Measurements from ENCODE around the gene PTPN11. TPM values are rescaled to one million over a fixed set of nuclear protein-coding genes. Genes with fewer than 3 reads are reported as not detected.

Gene PTPN11
- total RNA-seq, 1 experiment from 2014 or later, result 121 TPM

GRCh38 chr12:112525426-112525809, 106.7 kb downstream of the PTPN11 start:
- no peaks in the 10 kb centered on the region for H3F3A ChIP-seq (ENCODE audit: low read length, unreplicated experiment)
- ChIA-PET POLR2A (ENCODE audit: unreplicated experiment) (no interaction called here), CTCF (no interaction called here)
- TF ChIP-seq EZH2 (IDR thresholded peaks at IDR 0.05; ENCODE audit: low read length, unreplicated experiment), result no peak
- no peak for TF ChIP-seq CTCF (conservative IDR thresholded peaks at IDR 0.05; ENCODE audit: low read depth, low read length)
- TF ChIP-seq EZH2phosphoT487 (IDR thresholded peaks at IDR 0.05; ENCODE audit: borderline replicate concordance, low read length), result no peak
- H3K9me2 ChIP-seq (replicated peaks; ENCODE audit: low read length), result no peaks in the 10 kb centered on the region
- H4K20me1 ChIP-seq (ENCODE audit: low read length), result no peaks in the 10 kb centered on the region
- peaks cover 10% of the 10 kb centered on the region for H3K4me1 ChIP-seq (ENCODE audit: insufficient read depth, low read length)
- no peaks in the 10 kb centered on the region for H3K9me3 ChIP-seq (ENCODE audit: low read length)
- no peak overlapping the region for H3K27ac ChIP-seq (ENCODE audit: low read length)
- H2AFZ ChIP-seq (ENCODE audit: low read length), result no peak overlapping the region
- intact Hi-C loops (cut with micrococcal nuclease), result no loop called here
- no peak overlapping the region for H3K4me3 ChIP-seq (ENCODE audit: low read length)
- H3K36me3 ChIP-seq (ENCODE audit: low read depth, low read length), result no peaks in the 10 kb centered on the region
- H3K9ac ChIP-seq (ENCODE audit: low read length), result no peak overlapping the region
- DNase-seq (no peak), ATAC-seq (no peak)
- H3K27me3 ChIP-seq (ENCODE audit: low read length), result no peaks in the 10 kb centered on the region
- BruUV-seq (replicated peaks), result no TSS peak
- no peaks in the 10 kb centered on the region for H3K79me2 ChIP-seq (ENCODE audit: low read length)
- no peak overlapping the region for H3K4me2 ChIP-seq (ENCODE audit: low read length)

- no peak overlapping the region for H3K4me2 ChIP-seq (ENCODE audit: low read length)
- H3K27ac ChIP-seq (ENCODE audit: low read length), result no peak overlapping the region
- CTCF ChIA-PET, result no interaction called here
- TF ChIP-seq CTCF (conservative IDR thresholded peaks at IDR 0.05; ENCODE audit: low read depth, low read length) (no peak), EZH2phosphoT487 (IDR thresholded peaks at IDR 0.05; ENCODE audit: borderline replicate concordance, low read length) (no peak)
- H3K4me3 ChIP-seq (ENCODE audit: low read length), result no peak overlapping the region
- no peaks in the 10 kb centered on the region for H3K27me3 ChIP-seq (ENCODE audit: low read length)
- no peak overlapping the region for H2AFZ ChIP-seq (ENCODE audit: low read length)
- DNase-seq (no peak), ATAC-seq (no peak)
- H3K36me3 ChIP-seq (ENCODE audit: low read depth, low read length), result no peaks in the 10 kb centered on the region
- H3K9me2 ChIP-seq (replicated peaks; ENCODE audit: low read length), result no peaks in the 10 kb centered on the region
- H3K9me3 ChIP-seq (ENCODE audit: low read length), result no peaks in the 10 kb centered on the region
- H3K4me1 ChIP-seq (ENCODE audit: insufficient read depth, low read length), result peaks cover 10% of the 10 kb centered on the region
- H3K9ac ChIP-seq (ENCODE audit: low read length), result no peak overlapping the region
- intact Hi-C loops (cut with micrococcal nuclease), result no loop called here
- BruUV-seq (replicated peaks), result no TSS peak
- no peaks in the 10 kb centered on the region for H3K79me2 ChIP-seq (ENCODE audit: low read length)
- no peaks in the 10 kb centered on the region for H4K20me1 ChIP-seq (ENCODE audit: low read length)
- POLR2A ChIA-PET (ENCODE audit: unreplicated experiment), result no interaction called here
- H3F3A ChIP-seq (ENCODE audit: low read length, unreplicated experiment), result no peaks in the 10 kb centered on the region
These were observed 108.3 kb downstream of the PTPN11 start for GRCh38 chr12:112527082-112527481.

- no peak for ATAC-seq
- Histone ChIP-seq H3K79me2 (ENCODE audit: low read length) (no peaks in the 10 kb centered on the region), H3K27ac (ENCODE audit: low read length) (no peak overlapping the region), H4K20me1 (ENCODE audit: low read length) (no peaks in the 10 kb centered on the region), H3K9ac (ENCODE audit: low read length) (no peak overlapping the region), H3K4me2 (ENCODE audit: low read length) (no peak overlapping the region), H3K27me3 (ENCODE audit: low read length) (no peaks in the 10 kb centered on the region), H3F3A (ENCODE audit: low read length, unreplicated experiment) (no peaks in the 10 kb centered on the region), H3K36me3 (ENCODE audit: low read depth, low read length) (no peaks in the 10 kb centered on the region), H3K9me3 (ENCODE audit: low read length) (no peaks in the 10 kb centered on the region), H3K4me3 (ENCODE audit: low read length) (no peak overlapping the region), H3K4me1 (ENCODE audit: insufficient read depth, low read length) (peaks cover 10% of the 10 kb centered on the region), H3K9me2 (replicated peaks; ENCODE audit: low read length) (no peaks in the 10 kb centered on the region), H2AFZ (ENCODE audit: low read length) (no peak overlapping the region)
- DNase-seq, result no peak
- TF ChIP-seq CTCF (conservative IDR thresholded peaks at IDR 0.05; ENCODE audit: low read depth, low read length) (no peak), EZH2phosphoT487 (IDR thresholded peaks at IDR 0.05; ENCODE audit: borderline replicate concordance, low read length) (no peak), EZH2 (IDR thresholded peaks at IDR 0.05; ENCODE audit: low read length, unreplicated experiment) (no peak)
- ChIA-PET CTCF (no interaction called here), POLR2A (ENCODE audit: unreplicated experiment) (no interaction called here)
- BruUV-seq (replicated peaks), result no TSS peak
- intact Hi-C loops (cut with micrococcal nuclease), result no loop called here
These were observed 108.8 kb downstream of the PTPN11 start for GRCh38 chr12:112527501-112527900.

Measured in PC-3 (cell line).